NCI-H2227 (cell line): ENCODE results near the gene MYORG.

ENCODE experiments used
- DNase-seq: peaks from one replicate; lab custom pipeline; 2025; ENCODE audit not compliant: unreplicated experiment; lab: John Stamatoyannopoulos, UW

The MYORG gene

DNA sequence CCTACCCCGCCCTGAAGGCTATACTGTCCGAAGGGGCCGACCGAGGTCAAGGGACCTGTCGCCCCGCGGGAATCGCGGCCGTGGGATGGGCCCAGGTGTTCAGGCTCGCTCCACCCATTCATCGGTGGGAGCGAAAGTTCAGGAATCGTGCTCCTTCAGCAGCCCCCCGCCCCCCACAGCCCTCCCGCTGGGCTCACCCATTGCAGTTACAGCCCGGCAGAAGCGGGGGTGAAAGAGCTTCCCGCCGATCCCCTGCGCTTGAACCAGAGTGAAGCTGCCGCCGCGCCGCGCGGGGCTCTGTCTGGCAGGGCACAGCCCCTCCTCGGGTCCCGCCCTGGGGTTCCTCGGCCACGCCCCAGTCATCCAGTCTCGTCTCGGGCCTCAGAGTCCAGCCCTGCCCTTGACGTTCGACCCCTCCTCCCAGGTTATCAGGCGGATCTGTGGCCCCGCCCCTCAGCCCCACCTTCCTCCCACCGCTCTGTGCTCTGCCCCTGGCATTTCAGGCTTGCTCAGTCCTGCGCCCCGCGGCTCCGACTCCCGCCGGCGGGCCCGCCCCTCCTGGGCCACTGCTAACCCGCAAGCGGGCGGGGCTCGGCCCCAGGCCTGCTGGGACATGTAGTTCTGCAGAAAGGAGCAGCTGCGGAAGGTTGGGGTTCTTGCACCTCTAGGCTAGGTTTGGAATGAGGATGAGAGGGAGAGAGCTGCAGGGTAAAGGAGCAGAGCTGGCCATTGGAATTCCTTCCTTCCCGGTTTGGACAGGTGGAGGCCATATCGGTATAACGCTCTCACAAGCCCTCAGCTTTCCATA lies at the start of gene MYORG:
TSS of gene MYORG (minus strand) at position 303 of the 808 bp plus-strand sequence. CDS start 3,955 bp downstream, outside the sequence.
- DNase-seq = peak; percentile 92

DNA sequence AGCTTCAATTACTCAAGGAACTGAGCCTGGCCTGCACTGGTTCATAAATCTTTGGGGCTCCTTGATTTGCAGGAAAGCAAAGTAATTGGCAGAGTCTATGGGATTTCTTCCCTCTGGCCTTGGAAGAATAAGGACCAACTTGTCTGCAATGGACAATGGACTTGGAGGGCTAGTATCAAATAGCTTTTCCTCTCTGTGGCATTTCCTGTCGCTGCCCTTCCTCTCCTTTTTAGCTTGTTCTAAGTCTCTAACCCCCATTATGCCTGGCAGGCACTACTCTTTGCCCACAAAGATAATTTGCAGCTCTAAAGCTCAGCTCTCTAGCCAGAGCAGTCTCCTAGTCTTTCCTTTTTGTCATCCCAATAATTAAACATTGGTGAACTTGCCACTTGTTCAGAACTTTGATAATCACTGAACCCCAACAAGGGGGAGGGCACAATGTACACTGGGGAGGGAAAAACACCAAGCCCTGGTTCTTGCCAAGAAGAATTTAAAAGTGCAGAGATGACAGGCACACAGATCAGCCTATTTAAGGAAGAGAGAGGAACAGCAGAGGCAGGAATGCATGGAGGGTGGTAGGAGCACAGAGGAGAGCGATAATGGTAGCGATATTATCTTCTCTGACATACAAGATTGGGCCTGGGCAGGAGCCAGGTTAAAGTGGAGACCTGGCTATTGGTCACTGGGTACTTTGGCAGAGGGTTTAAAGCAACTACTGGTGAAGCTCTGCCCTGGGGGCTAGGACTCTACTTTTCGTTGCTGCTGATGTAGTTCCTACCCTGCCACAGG lies 43.2 kb upstream of the MYORG start:
- no peak for DNase-seq

DNA sequence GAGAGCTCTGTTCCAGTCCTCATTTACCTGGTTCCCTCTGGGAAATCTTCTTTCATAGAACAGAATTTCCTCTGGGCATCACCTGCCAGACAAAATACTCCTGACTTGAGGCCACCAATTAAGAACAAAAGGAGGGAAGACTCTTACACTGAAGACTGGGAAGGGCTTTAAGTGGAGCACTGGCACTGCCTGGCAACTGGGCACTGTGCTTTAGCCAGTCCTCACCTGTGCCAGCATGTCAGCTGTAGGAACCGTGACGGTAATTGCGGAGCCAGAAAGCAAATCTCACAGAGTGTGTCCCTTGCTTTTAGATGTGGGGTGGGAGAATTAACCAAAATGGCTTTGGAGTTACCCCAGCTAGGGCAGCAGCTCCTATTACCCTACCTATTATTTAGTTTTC lies 41.0 kb upstream of the MYORG start:
- DNase-seq = no peak

DNA sequence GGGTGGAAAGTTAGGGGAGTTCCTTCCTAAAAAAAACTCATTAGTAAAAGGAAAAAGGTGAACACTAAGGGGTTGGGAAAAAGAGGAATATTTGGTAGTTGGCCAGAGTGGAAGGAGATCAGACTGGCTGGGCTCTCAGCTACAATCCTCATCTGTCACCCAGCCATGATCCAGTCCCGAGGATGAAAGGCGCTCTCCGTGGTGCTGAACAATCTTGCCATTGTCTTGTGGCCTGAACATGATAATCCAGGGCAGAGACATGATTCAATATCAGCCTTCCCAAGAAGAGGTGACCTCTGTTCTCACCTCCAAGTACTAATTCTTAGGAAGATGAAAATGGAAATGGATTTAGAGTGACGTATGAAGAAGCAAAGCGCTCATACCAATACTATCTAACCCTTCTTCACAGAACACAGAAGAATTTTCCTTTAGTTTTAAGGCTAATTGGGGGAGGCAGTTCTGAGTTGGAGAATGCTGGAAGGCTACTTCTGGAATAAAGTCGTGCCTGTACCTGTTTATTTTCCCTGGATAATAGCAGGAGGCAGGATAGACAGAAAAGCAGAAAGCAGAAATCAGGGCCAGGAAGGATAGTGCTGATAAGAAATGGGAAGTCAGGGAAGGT lies 36.6 kb upstream of the MYORG start:
- DNase-seq = no peak

DNA sequence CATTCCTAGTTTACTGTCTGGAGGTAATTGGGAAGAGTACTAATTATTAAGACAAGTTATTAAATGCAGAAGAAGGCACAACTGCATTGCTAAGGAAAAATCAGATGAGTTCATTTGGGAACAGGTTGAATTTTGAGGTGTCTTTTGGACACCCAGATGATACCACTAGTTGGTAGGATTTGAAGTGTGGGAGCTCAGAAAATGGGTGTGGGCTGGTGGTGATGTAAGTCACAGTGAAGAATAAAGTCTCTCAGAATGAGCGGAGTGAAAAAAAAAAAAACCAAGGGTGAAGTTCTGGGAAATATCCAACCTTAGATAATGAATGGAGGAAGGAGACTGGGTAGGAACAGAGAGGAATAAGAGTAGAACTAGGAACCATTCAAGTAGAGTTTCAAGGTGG lies 35.6 kb upstream of the MYORG start:
- DNase-seq = no peak

DNA sequence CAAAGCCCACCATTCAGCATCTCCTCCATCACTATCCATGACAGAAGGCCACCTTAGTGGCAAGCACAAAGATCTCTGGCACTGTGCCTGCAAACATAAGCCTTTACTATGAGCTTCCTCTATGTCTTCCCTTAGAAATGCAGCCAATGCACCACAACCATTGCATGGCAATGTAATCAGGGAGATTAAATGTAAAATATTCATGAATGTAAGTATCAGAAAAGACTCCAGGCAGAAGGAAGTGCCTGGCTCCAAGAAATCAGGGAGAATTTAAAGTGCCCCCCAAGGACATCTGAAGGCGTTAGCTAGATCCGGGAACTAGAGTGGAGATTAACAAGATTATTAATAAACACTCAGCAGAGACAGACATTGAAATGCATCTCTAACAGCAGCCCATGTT lies 32.5 kb upstream of the MYORG start:
- no peak for DNase-seq

DNA sequence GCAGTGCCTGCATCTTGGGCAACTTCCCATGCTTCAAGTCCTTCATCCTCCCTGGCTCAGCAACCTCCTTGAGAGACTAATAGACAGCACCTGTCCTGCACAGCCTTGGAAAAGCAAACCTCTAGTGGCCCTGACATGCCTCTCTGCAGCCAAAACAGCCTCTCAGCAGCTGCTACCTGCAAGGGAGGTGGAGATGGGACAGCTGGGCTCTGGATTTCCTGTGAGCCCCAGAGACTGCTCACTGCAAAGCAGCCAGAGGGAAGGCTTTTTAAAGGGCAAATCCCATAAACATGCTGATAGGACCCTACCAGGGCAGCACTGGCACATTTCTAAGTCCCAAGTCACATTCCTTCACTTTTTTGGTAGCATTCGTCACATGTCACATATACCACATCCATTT lies 31.5 kb upstream of the MYORG start:
- DNase-seq = no peak

DNA sequence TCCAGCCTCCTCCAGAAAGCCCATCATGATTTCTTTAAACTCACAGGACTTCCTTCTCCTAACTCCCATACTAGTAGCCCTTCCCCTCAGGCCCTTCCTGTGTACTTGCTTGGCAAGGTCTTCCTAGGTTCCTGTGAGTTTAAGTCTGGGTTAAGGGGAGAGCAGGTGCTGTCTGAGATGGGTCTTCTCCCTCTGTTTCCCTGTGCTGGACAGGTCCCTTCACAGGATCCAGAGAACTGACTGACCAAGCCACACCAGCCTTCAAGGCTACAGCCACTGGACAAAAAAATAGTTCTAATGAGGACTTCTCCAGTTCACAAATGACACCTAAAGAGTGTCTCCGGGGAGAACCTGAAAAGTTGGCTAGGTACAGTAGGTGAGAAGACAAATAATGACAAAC lies 29.5 kb upstream of the MYORG start:
- DNase-seq = no peak

DNA sequence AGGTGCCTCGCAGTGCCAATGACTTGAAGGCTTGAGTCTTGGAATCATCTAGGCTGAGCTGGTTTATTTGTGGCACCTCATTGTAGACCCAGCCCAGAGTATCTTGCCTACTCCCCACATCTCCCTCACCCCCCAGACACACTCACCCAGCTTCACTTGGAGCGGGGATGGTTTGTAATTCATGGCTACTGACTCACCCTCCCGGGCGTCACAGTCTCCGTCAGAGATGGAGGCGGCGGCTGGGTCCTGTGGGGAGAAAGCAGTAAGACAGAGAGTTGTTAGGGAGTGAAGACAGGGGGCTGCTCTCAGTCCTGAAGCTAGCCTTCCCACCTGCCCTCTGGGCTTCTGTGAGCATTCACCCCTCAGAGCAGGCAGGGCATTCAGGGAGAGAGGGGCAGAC lies 29.0 kb upstream of the MYORG start:
- no peak for DNase-seq

DNA sequence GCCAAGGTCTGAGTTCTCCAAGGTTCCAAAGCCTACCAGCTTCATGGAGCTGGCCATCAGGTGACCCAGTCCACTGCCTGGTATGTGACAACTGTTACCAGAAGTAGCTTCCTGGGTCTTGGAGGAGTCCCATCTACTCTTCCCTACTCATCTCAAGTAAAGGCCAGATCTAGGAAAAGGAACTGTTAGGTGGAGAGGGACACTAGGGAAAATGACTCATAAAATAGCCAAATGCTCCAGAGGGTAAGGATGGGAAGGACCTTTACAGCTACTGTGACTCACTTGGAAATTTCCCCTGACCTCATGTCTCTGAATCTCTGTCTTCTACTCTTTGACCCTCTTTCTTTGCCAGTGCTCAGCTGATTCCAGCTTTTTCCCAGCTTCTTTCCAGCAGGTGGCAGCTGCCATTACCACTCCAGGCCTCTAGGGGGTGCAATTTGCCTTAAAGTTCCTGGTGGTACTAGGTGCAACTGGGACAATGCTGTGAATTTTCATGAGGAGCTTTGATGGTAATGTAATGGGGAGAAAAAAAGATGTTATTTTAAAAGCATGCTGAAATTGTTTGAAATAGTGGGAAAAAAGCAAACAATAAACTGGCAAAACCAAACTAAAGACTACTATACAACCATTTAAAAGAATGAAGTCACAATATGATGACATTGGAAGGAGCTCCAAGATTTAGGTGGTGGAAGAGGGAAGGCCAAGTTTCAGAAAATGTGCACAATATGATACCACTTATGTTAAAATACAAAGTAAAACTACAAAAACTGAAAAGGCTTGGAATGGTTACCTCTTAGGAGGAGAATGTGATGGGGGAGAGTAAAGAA lies 27.1 kb upstream of the MYORG start:
- peak; percentile 78 for DNase-seq

DNA sequence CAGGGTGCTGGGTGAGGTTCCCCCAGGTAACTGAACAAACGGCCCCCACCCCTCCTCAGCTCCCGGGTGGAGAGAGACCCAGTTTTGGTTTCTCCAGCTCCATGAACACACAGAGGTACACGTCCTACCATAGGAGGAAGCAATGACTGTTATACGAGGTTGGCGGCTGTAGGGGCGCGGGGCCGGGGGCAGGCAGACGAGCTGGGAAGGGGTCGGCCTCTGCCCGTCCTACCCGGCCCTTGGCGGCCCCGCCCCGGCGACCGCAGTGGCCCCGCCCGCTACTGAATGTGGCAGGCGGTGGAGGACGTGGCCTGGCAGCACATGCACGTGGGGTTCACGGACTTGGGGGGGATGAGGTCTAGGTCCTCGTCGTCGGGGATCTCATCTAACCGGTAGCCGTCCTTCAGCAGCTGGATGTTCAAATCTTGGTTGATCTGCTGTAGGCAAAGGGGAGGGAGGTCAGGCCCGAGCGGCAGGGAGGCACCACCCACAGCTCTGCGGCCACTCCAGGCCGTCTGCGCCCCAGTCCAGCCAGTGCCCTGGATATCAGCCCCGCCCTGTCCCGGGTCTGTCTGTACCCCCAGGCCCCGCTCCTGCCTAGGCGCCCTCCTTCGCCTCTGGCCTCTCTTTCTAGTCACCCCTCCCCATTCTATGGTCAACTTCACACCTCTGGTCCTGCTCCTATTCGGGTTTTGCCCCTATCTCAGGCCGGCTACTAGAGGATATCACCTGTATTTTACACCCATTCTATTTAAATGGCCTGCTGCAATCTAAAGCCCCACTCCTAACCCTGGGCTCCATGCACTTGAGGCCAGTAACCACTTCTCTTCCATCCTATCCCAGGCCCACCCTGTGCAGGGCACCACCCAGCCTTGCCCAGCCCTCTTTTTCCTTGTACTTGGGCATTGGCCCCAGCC lies 24.2 kb upstream of the MYORG start:
- DNase-seq = no peak

DNA sequence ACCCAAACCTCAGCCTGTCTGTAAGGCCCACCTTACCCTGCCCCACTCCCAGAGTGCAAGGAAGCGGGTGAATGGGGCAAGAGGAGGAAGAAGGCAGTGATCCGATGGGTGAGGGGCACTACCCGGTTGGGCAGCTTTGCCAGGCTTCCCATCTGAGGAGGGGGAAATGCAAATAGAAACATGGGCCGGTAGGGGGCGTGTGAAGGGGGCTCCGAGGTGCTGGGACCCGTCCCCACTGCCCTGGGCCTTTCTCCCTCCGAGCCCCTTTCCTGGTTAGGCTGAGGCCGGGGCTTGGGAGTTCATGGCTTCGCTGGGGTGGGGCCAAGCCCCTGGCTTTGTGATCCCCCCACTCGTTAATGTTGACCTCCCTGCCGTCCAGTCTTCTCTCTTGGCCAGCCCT lies 23.6 kb upstream of the MYORG start:
- no peak for DNase-seq

DNA sequence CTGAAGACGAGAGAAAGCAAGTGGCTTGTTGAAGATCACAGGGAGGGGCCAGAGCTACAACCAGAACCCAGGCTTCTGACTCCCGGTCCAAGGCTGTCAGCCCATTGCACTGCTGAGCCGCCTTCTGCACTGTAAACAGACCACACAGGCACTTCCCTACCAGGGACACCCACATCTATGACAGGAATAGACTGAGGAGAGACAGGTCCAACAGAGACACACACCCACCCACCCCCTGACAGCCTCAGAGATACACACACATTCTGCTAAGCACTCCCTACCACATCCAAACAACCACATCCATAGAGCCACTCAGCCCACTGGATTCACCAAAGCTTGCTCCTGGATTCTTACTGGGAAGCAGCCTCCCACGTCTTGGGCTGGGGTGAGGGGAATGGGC lies 23.0 kb upstream of the MYORG start:
- DNase-seq = no peak

DNA sequence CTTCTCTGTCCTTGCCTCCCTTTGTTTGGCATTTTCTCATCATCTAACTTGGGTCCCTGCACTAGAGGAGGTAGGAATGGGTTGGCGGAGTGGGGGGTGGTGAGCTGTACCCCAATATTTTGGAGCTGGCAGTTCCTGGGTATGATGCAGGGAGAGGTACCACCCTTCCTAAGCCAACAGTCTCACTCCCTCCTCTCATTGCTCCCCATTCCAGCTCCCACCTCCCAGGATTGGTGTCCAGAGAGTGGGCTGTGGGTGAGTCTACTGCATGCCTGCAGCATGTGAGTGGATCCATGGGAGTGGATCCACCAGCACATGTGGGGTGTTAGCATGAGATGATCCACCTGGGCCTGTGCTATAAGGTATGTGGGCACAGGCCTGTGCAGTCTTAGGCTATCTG lies 22.2 kb upstream of the MYORG start:
- DNase-seq = no peak

DNA sequence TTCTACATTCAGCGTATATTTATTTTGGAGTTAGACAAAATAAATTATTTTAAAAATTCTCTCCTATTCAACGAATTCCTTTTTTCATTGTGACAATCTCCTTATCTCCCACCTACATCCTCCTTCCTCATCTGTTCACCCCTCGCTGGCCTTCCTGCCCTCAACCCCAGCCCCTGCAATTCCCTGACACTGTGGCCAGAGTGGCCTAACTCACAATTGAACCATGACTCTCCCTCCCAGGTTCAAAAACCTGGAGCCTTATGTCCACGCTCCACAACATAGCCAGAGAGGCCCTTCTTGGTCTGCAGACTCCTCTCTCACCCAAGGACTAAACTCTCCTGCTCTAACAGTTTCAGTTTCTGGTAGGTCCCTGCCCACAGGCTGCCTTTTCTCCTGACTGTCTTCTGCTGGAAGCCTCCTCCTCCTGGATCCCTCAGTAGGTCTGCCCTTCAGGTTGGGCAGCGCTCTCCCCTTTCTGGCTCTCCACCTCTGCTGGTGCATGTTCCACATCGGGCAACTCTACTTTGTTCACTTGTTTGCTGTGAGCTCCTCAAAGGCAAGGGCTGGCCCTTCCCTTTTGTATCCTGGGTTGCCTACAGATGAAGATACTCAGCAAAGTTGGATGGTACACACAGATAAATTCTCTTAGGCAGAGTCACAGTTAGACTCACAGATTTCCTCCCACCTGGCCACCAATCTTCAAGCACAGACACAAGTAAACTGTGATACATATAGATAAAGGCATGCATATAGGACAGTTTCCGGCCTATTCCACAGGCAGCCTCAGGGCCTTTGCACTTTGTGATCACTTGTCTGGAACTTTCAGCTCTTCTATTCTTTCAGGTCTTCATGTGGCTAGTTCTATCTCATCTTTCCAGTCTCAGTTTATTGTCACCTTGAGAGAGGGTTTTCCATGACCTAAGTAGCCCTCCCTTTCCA lies 19.8 kb upstream of the MYORG start:
- DNase-seq = no peak

DNA sequence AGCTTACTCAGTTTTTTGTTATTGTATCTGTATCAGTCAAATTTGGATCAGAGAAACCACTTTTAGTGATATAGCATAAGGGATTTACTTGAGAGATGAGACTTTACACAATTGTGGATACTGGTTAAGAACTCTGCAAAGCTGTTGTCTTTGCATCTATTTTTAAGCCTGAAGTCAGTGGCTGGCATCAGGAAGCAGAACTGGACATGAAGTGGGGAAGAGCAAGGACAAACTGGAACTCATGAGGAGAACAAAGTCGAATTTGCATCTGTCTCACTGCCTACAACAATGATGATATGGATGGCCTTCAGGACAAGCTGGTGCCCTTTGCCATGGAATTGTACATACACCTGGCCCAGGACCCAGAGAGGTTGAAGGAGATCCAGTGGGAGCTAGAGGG lies 15.8 kb upstream of the MYORG start:
- no peak for DNase-seq

DNA sequence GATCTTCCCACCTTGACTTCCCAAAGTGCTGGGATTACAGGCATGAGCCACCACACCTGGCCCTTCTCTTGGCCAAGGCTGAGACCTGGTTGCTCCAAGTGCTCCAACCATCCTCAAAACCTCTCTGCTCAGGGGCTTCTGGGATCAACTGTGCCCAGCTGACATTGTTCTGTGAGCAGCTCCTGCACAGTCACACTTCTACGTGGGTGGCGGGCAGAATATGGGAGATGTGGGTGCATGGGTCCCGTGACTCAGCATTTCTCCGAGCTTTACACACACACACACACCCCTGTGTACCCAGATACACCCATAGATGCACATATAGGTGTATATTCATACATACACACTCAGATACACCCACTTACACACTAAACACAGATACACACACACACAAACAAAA lies 10.5 kb upstream of the MYORG start:
- DNase-seq = no peak

DNA sequence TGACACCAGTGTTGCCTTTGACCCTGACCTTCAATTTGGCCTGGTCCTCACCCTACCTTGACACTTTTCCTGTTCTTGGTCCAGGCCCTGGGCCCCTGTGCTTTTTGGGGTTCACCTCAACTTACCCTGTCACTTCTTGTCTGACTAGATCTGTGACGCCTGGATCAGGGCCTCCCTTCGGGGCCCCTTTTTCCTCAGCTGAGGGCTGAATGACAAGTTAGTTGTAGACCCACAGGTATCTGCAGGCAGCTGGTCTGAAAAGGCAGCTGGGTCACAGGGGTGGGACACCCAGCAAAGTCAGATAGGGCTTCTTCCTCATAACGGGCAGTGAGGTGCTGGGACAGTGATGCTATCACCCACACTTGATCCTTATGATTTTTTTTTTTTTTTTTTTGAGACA lies 10.0 kb upstream of the MYORG start:
- DNase-seq = no peak
